AG09309 (cell line): ENCODE data around the gene GPC2.
"Not testable (repeated sequence)": the region's sequence is repeated elsewhere in the genome, so short reads cannot be mapped to it uniquely, and the experiment has no call there.

Experiments
- DNase-seq: peaks from one replicate; pipeline ENCODE4 v3.0.0-alpha.2; 2010; ENCODE audit warnings: low read depth
- H3K4me3 ChIP-seq: 2 replicates; pipeline ENCODE4 v1.5.1; 2011; ENCODE audit warnings: mild to moderate bottlenecking, low read depth, low read length, moderate library complexity; ENCODE audit not compliant: control insufficient read depth
- TF ChIP-seq, protein P1 (sequence below): IDR thresholded peaks from 2 replicates; pipeline ENCODE4 v1.5.1; 2011; ENCODE audit warnings: mild to moderate bottlenecking, low read depth, low read length, inconsistent platforms; ENCODE audit not compliant: insufficient read depth, control insufficient read depth; ENCODE audit errors: missing control alignments

Gene GPC2

DNA sequence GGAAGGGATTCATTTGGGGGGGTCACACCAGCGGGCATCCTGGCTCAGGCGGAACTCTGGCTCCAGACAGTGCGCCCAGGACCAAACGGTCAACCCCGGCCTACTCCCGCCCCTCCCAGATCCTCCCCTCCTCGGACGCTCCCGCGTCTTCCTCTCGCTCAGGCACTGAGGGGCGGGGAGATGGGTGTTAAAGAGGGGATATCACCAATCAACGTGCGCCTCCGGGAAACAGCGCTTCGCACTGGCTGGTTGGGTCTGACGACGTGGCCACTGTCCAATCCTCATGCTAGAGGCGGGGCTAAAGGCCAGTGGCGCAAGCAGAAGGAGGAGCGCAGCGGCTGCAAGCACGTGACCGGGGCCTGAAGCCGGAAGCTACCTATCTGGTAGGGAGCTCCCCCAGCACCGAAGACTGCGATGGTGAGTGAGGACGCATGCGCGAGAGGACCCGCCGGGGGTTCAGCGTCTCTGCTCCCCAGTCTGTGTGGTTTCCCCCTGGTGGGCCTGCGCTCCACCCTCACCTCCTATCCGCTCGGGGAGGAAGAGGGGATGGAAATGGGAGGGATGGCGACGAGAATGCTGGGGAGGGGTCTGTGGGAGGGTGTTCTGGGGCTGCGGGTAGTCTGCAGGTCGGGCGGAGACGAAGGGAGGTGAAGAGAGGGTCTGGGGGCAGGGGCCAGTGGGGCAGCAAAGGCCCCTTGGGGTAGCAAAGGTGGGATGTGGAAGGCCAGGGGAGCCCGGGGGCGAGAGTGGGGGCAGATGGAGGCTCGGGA lies 28.4 kb downstream of the GPC2 start, which contains the start of gene LAMTOR4:
Gene LAMTOR4 (plus strand): TSS at position 360 of the 770 bp plus-strand sequence. CDS start 55 bp downstream, at position 415.
- TF ChIP-seq, protein P1, sequence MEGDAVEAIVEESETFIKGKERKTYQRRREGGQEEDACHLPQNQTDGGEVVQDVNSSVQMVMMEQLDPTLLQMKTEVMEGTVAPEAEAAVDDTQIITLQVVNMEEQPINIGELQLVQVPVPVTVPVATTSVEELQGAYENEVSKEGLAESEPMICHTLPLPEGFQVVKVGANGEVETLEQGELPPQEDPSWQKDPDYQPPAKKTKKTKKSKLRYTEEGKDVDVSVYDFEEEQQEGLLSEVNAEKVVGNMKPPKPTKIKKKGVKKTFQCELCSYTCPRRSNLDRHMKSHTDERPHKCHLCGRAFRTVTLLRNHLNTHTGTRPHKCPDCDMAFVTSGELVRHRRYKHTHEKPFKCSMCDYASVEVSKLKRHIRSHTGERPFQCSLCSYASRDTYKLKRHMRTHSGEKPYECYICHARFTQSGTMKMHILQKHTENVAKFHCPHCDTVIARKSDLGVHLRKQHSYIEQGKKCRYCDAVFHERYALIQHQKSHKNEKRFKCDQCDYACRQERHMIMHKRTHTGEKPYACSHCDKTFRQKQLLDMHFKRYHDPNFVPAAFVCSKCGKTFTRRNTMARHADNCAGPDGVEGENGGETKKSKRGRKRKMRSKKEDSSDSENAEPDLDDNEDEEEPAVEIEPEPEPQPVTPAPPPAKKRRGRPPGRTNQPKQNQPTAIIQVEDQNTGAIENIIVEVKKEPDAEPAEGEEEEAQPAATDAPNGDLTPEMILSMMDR = no peak
- H3K4me3 ChIP-seq = peak within 1 kb of the TSS; percentile 88
- DNase-seq = peak; percentile 95

DNA sequence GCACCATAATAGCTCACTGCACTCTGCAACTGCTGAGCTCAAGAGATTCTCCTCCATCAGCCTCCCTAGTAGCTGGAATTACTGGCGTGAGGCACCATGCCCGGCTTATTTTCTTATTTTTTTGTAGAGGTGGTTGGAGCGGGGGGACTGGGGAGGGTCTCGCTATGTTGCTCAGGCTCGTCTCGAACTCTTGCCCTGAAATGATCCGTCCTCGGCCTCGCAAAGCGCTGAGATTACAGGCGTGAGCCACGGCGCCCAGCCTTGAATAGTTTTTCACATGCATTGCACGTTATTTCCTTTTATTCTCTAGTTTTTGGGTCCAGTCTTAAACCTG lies 29.0 kb downstream of the GPC2 start:
- peak overlapping the region; percentile 88 for H3K4me3 ChIP-seq
- no peak for DNase-seq

DNA sequence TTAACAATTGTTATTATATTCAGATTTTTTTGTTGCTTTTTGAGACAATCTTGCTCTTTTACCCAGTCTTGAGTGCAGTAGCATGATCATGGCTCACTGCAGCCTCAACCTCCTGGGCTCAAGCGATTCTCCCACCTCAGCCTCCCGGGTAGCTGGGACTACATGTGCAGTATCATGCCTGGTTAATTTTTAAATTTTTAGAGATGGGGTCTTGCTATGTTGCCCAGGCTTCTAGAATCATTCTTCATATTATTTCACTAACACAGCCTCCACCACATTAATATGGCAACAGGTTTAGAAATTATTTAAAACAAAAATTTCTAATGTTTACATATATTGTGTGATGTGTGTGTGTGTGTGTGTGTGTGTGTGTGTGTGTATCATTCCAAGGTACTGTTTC lies 29.9 kb downstream of the GPC2 start:
- TF ChIP-seq, protein P1 = no peak
- no peak overlapping the region for H3K4me3 ChIP-seq
- DNase-seq = no peak

More for the DNA sequence above, 29.0 kb downstream of the GPC2 start:
- TF ChIP-seq, protein P1 = no peak

DNA sequence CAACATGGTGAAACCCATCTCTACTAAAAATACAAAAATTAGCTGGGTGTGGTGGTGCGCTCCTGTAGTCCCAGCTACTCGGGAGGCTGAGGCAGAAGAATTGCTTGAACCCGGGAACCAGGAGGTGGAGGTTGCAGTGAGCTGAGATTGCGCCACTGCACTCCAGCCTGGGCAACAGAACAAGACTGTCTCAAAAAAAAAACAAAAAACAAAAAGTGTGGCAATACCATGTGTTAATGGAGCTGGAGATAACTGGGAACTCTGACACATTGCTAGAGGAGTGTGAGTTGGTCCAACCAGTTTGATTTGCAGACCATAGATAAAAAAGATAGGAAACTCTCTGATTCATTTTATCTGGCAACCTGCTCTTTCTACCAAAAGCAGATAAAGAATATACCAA lies 30.8 kb downstream of the GPC2 start:
- DNase-seq = peak; percentile 74

DNA sequence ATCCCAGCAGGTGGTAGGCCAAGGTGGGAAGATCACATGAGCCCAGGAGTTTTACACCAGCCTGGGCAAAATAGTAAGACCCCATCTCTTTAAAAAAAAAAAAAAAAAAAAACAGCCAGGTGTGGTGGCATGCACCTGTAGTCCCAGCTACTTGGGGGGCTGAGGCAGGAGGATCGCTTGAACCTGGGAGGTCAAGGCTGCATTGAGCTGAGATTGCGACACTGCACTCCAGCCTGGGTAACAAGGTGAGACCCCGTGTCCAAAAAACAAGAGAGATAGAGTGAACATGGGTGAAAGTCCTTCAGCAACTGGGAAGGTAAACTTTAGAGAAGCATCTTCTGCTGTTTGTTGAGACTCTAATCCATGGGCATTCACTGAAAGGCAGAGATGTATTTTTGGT lies 34.7 kb downstream of the GPC2 start:
- TF ChIP-seq, protein P1 = no peak
- DNase-seq = no peak
- H3K4me3 ChIP-seq = no peak overlapping the region

More for the DNA sequence above, 30.8 kb downstream of the GPC2 start:
- H3K4me3 ChIP-seq = not testable (repeated sequence)

DNA sequence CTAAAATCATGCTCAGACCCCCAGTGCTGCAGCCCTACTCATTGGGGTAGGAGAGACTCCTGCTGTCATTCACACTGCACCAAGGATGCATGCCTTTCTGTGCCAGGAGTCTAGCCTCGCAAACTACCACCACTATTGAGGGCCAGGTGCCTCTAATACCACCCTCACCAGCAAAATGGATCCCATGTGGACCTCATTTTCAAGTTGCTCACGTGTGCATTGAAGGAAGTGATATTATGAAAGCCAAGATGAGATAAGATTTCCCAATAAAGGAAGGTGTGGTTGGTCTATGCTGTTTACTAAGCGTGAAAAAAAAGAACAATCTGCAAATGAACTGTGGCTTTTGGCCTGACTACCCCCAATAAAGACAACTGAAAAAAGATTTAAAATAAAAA lies 35.6 kb downstream of the GPC2 start:
- H3K4me3 ChIP-seq = no peak overlapping the region
- TF ChIP-seq, protein P1 = no peak
- no peak for DNase-seq

DNA sequence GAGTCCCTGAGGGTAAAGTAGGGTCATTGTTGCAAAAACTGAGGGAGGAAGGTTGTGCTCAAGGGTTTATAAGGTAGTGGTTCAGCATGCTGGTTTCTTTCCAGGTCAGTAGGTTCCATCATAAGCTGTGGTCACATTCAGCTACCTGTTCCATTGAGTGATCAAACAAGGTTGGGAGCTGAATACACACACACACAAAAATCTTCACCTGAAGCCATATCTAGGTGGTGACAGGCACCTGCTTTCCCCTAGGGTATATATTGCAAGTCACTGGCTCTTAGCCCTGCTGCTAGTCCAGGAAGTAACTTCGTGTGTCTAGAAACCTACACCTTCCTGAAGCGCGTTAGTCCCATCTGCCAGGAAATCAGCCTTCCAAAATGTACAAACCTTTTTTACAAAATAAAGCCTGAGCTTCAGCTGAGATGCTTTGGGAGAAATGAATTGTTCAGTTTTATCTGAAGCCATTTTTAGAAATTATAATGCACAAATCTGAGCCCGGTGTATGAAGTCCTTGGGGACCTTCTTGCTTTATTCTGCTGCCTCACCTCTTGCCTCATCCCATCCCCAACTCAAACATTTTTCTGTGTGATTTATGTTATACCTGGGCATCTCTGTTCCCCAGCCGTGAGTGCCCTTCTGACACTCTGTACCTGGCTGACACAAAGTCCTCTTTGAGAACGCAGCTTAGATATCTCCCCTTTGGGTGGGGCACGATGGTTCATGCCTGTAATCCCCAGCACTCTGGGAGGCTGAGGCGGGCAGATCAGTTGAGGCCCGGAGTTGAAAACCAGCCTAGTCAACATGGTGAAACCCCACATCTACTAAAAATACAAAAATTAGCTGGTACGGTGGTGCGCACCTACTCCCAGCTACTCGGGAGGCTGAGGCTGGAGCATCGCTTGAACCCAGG lies 39.1 kb downstream of the GPC2 start:
- no peak for DNase-seq
- TF ChIP-seq, protein P1 = no peak
- H3K4me3 ChIP-seq = no peak overlapping the region
